Cardiac fibroblast (primary cell): ENCODE results near the gene GRIK3.

Experiments
- DNase-seq, 2 donors: peaks; one replicate each; pipeline versions ENCODE4 v3.0.0 to v3.0.0-alpha.2; 2010; ENCODE audit warnings: low read depth in 2 of 2
- H3K4me3 ChIP-seq, 2 donors: replicated peaks in 1 of 2; 1 replicate in 1 of 2; 2 replicates in 1 of 2; pipeline ENCODE4 v1.5.1; 2011; ENCODE audit warnings: low read depth in 2 of 2, low read length in 2 of 2, mild to moderate bottlenecking in 2 of 2, moderate library complexity in 1 of 2
- CTCF ChIP-seq: IDR thresholded peaks from one replicate; pipeline ENCODE4 v1.5.1; 2011; ENCODE audit warnings: low read depth, mild to moderate bottlenecking, low read length, inconsistent platforms

The GRIK3 gene

GRCh38 chr1:36977731-36978406 lies 56.4 kb downstream of the GRIK3 start:
- no peak overlapping the region for H3K4me3 ChIP-seq
- TF ChIP-seq CTCF: no peak
- no peak for DNase-seq

DNA sequence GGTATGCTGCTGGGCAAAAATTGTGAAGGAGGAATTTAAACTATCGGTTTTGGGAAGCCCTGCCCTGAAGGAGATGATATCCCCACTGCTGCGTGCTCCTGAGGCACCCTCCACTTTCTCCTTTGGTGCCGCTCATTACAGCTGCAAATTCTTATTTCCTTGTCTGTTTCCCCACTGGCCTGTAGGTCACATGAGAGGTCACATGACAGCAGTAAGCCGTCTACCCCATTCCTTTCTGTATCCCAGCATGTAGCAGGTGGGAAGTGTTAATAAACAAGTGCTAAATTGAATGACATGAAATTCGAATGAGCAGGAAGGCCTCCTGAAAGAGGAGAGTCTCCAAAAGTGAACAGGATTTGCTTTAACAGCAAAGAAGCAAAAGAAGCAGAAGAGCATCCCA lies 58.7 kb downstream of the GRIK3 start:
- no peak for TF ChIP-seq CTCF
- H3K4me3 ChIP-seq: no peak overlapping the region
- no peak for DNase-seq

- no peak for TF ChIP-seq CTCF
- no peak overlapping the region for H3K4me3 ChIP-seq
- DNase-seq: no peak
Observed at GRCh38 chr1:36973056-36973455, 61.3 kb downstream of the GRIK3 start.

GRCh38 chr1:36971852-36972618 lies 62.3 kb downstream of the GRIK3 start:
- TF ChIP-seq CTCF: no peak
- no peak overlapping the region for H3K4me3 ChIP-seq
- DNase-seq: no peak

DNA sequence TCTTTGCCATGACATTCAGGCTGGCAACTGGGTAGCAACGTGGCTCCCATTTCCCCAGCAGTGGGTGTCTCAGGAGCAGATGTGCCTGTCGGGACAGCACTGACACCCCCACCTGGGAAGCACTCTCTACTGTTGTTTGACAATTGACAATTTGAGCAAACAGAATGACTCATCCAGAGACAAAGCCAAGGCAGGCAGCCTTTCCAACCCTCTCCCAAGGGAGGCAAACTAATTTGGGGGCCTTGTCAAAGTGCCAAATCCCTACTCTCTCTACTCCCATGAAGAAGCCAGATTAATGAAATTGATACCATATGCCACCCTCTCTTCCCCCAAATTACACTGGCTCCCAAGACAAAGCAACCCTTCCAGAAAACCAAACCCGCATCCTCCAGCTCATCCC lies 65.6 kb downstream of the GRIK3 start:
- no peak for DNase-seq
- H3K4me3 ChIP-seq: no peak overlapping the region
- TF ChIP-seq CTCF: no peak

DNA sequence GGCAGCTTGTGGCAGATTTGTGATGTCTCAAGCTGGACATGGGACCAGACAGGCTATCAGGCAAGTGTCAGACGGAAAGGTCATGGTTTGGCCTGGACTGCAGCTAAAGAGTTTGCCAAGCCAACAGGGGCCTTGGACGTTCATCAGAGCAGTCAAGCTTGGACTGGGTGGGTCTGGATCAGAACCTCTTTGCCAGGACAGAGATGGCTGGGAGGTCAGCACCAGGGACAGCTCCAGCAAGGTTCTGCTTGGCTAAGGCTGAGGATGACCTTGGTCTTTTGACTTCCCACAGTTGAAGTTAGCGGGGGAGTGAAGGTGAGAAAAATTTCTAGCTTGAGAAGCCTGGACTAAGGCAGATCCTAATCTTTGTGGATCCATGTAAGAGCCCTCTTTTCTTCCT lies 68.1 kb downstream of the GRIK3 start:
- H3K4me3 ChIP-seq: no peak overlapping the region
- TF ChIP-seq CTCF: no peak
- DNase-seq: peak; percentile 5 to 10
